ENCODE measurements around the gene SLC8A1.

GRCh38 chr2:40224318-40224717, 227.6 kb downstream of the SLC8A1 start:
- TF ChIP-seq EP300 (IDR thresholded peaks at IDR 0.05) (no peak), CTCF (IDR thresholded peaks at IDR 0.05) (no peak)

All from tibial nerve (tissue), 4 donors.